ENCODE results near the gene PCNX2.
A peak's percentile ranks its signal among the peaks of the same experiment; 100 is the strongest.

PCNX2 gene

DNA sequence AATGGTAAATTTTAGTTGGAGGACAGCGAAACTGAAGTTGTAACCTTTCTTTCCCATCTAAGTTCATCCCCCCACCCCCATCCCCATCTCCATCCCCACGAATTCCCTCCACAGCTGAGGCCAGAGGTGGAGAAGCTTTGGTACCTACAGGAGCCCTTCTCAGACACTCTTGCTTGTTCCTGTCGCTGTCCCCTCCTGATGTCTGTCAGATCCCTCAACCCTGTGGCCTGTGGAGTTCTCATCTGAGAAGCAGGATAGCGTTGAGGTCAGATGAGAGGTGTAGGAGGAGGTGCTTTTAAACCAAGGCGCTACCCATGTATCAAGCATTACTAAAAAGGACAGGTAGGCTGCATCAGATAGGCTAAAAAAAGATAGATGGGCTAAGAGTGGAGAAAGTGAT, 344.3 kb downstream of the PCNX2 start:
- DNase-seq: no peak

DNA sequence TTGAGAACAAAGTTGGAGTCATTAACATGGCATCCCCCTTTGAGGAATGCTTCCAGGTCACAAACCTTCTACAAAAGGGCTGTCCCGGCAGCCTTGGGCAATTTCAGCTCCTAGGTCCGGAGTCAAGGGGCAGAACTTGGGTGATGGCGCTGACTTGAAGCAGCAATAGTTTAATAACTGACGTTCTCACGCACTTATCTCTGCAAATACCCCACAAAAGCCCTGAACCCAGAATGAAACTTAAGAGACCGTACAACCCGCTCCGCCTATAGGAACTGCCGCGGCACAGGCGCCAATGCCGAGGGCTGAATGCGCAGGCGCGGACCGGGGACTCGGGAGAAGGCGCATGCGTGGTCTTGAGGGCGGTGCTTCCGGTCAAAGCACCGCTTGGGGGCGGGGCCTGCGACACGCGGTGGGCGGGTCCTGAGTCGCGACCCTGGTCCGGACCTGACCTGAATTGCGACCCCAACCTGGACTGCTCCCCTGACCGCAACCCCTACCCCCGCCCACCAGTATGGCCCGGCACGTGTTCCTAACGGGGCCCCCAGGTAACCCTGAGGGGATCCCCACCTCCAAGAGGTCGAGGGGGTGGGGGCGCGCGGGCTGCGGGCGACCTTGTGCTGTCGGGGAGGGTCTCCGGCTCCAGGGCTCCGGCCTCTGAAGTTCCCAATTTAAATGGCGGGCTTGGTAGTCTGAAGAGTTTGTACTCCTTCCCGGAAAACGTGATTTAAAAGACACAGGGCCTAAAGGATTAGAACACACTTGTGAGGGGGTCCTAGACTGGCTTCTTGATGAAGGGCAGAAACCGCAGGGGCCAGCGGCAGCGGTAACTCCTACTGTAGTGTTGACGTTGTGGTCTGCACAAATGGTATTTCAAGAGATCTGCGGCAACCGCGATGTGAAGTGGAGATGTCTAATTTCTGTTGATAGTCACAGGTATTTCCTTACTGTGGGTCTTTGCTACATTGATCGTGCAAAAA, 345.0 kb downstream of the PCNX2 start, which contains the start of gene NTPCR:
Gene NTPCR (plus strand): TSS at position 415 of the 980 bp plus-strand sequence. CDS start 100 bp downstream, at position 515.
- peak; percentile 89 to 99 for DNase-seq

DNA sequence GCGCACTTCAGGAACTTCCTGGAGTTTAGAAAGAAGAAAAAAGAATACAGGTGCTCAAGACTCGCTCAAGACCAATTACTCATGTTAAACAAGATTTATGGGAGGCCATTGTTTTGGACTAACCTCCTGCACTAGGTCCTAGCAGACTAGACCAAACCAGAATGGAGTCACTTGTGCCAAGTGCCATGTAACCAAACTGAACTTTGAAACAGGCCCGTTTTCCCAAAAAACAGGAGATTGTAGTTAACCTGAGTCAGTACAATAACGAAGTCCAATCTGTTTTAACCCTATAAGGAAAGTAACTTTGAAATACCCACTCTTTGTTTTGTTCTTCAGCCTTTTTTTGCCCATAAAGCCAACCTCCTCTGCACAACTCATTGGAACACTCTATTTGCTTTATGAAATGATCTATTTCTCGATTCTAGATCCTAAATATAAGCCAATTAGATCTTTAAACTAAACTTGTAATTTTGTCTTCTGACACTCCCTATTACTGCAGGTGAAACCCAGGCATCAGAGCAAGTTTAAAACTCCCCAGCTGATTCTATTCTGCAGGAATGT, 345.8 kb downstream of the PCNX2 start:
- no peak for DNase-seq

DNA sequence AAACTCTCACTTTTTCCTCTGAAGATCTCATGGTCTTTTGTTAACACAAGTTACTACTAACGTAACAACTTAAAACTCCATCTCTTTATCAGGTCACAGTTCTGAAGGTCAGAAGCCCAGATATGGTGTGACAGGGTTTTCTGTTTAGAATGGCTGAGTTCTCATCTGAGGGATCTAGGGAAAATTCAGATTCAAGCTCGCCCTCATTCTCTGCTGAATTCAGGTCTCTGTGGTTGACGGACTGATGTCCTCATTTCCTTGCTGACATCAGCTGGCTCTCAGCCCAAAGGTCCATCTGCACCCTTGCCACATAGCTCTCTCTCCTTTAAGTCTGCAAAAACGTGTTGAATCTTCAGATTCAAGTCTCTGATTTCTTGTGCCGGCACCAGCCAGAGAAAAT, 351.2 kb downstream of the PCNX2 start:
- DNase-seq: no peak

DNA sequence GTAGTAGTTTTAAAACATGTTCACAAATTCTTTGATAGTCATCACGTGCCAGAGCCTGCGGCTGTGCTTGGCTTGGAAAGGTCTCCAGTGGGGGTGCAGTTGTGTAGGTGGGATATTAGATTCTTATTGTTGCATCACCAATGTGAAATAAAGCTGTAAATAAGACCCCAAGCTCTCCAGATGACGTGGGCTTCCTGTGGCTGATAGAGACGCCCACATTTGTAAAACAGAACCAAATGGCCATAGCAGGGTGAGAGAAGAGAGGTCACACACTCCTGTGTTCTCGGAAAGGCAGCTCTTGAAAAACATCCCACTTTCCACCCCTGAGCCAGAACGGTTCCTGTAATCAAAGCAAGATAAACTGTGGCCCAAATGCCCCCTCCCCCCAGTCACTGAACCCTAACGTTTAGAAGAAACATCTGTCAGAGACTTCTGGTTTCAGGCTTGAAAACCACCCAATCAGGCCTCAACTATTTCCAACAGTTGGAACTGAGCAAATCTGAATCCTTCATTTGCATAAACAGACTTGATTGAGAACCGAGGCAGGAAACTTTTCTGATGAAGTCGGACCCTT, 351.8 kb downstream of the PCNX2 start:
- no peak for DNase-seq

DNA sequence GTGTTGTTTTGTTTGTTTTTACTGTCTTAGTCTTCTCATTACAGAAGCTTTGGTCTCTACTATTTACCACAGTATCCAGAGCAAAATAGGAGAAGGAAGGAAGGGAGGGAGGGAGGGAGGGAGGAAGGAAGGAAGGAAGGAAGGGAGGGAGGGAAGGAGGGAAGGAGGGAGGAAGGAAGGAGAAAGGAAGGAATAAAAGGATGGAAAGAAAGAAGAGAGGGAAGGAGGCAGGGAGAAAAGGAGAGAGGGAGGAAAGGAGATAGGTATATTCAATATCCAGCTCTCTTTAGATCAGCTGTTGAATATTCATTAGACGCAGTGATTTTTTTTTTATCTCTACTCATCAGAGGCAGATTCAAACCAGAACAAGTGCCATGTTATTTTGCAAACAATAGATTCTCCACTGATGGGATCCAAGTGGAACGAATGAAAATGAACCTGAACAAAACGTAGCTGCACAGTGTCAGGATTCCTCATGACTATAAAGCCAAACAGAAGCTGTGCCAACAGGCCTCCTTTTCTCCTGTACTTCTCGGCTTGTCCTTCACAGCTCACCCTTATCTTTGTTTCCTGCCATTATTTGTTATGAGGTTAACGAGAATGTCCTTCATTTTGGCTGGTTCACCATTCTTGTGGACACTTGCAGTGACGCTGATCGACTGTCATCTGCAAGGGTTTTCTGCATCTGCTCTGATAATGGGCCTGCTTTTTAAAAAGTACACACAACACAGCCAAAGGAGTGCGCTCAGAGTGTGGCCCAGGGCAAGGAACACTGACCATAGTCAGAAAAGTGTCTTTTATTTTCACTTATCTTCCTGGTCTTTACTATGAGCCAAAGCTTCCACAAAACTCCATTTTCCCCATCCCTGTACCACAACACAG, 352.9 kb downstream of the PCNX2 start:
- no peak for DNase-seq

DNA sequence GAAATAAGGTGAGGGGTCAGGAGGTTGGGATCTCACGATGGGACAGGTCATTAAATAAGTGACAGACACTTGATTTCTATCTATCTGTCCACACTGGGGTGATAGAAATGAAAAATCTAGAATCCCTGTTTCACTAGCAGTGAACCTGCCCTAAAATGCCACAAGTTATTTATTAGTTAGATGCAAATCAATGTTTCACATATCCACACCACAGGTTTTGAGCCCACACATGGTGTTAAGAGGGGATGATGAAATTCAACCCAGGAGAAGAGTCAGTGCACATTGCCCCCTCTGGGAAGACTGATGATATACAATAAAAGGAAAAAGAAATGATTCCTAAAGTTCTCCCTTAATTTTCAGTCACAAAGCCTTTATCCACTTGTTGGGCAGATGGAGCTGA, 355.3 kb downstream of the PCNX2 start:
- no peak for DNase-seq

DNA sequence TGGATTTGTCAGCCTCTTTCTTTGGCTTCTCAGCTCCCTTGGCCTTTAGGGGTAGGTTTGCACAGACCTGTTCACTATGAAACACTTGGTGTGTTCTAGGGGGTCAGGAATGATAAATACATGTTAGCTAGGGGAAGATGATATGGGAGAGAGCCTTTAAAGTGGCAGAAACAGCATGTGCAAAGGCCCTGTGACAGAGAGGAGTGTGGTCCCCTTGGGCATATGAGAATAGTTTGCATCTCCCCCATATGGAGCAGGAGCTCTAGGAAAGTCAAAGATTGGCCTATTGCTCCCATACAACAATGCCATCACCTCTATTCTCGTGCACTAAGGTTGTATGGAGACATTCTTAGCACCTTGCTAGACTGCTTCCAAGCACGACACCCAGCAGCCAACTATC, 355.8 kb downstream of the PCNX2 start:
- DNase-seq: no peak

DNA sequence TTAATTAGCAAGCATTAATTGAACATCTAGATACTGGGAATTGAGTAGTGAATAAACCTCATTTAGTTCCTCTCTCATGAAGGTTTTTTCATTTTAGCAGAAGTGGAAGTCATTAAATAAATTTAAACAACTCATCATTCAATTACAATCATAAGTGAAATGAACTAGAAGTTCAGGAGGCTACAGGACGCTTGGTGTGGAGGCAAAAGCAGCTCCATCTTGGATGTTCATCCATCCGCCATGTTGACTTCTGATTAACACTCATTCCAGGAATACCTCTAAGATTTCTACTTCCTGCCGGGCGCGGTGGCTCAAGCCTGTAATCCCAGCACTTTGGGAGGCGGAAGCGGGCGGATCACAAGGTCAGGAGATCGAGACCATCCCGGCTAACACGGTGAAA, 356.6 kb downstream of the PCNX2 start:
- DNase-seq: no peak

DNA sequence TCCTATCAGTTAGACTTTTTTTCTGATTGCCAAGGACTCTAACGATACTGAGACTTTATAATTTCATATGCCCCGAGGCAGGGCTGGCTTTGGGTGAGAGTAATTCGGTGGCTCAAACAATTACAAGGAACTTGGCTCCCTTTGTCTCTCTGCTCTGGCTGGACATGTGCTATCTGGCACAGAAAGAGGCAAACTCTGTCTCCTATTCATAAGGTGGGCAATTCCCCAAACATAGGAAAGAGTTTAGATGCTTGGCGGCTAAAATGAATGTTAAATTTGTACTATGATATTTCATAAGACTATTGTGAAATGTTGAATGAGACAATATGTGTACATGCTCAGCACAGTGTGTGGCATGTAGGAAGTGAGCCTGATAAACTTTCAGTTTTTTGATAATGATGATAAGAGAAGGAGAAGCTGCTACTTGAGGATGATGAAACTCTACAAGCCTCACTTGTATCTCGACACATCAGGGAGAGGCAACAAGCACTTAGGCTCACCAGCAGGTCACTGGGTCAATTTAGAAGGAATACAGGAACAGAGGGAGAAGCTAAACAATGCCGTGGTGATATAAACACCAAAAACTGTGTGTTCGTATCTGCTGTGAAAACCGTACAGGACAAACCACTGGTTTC, 357.7 kb downstream of the PCNX2 start:
- DNase-seq: peak; percentile 51 to 53

DNA sequence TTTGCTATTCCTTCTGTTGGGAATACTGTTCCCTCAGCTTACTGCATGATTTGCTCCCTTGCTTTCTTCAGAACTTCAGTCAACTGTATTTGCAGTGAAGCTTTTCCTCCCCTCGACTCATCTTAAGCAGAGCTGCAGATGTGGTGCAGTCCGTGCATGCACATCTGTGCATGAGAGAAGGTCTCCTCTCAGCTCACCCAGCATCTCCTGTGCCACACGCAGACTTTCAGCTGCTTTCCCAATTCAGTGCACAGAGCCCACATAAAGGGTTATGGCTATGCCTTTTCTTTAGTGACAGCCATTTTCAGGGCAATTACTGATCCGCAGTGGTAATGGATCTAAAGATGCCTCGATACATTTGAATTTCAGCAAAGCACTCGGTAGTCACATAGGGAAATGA, 358.6 kb downstream of the PCNX2 start:
- no peak for DNase-seq

Measured in inflammatory macrophage treated with lipopolysaccharide for 1 hour (primary cell).